HEK293 (cell line): Measurements from ENCODE around the gene APLNR.

Experiments used
- CTCF ChIP-seq: fragments of 450-650 bp; formaldehyde crosslinking; IDR thresholded peaks from 2 replicates; pipeline ENCODE4 v1.5.1; 2016; ENCODE audit warnings: missing biosample characterization, missing genetic modification characterization
- MZF1 ChIP-seq: fragments of 450-650 bp; formaldehyde crosslinking; IDR thresholded peaks from 2 replicates; pipeline ENCODE4 v1.5.1; 2017; ENCODE audit warnings: missing biosample characterization, missing genetic modification characterization, borderline replicate concordance
- TCF7L2 ChIP-seq: IDR thresholded peaks from 2 replicates; pipeline ENCODE4 v1.6.1; 2011; ENCODE audit warnings: low read depth, mild to moderate bottlenecking, inconsistent platforms, low read length, moderate library complexity, borderline replicate concordance
- ZNF10 ChIP-seq: fragments of 450-650 bp; formaldehyde crosslinking; IDR thresholded peaks from 2 replicates; pipeline ENCODE4 v1.5.1; 2017; ENCODE audit warnings: missing biosample characterization, missing genetic modification characterization
- ZNF18 ChIP-seq: fragments of 450-650 bp; formaldehyde crosslinking; IDR thresholded peaks from 2 replicates; pipeline ENCODE4 v1.5.1; 2016; ENCODE audit warnings: missing biosample characterization, missing genetic modification characterization
- ZNF561 ChIP-seq: fragments of 450-650 bp; IDR thresholded peaks from 2 replicates; pipeline ENCODE4 v1.5.1; 2018; ENCODE audit warnings: missing biosample characterization, missing genetic modification characterization, borderline replicate concordance
- ZNF580 ChIP-seq: fragments of 450-650 bp; formaldehyde crosslinking; IDR thresholded peaks from 2 replicates; pipeline ENCODE4 v1.5.1; 2016; ENCODE audit warnings: missing biosample characterization, missing genetic modification characterization

GRCh38 chr11:57192316-57192715 is 44.7 kb downstream of the APLNR start:
- TF ChIP-seq CTCF (tag by site-specific recombination): no peak
- no peak for TF ChIP-seq ZNF561 (tag by site-specific recombination)
- TF ChIP-seq ZNF10 (tag by site-specific recombination): no peak
- no peak for TF ChIP-seq TCF7L2
- no peak for TF ChIP-seq ZNF18
- no peak for TF ChIP-seq MZF1
- no peak for TF ChIP-seq ZNF580 (tag by site-specific recombination)
